ENCODE results near the gene MLH1.

Gene MLH1

DNA sequence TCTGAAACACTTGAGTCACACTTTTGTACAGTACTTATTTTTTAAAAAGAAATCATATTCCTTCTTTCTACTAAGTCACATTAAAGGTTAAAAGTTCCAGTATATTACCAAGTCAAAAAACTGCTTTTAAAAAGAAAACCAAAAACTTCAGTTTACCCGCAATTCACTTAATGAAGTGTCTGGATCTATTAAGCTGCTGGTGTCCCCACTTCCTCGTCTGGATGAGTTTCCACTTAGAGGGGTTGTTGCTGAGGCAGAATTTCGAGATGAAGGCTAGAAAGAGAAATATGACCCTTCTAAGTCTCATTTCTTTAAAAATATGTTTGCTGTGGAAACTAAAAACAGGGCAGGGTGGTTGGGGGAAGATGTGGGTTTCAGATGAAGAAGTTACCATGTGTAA is 101.3 kb downstream of the MLH1 start:
- no peak for DNase-seq (ENCODE audit: low spot score)

DNA sequence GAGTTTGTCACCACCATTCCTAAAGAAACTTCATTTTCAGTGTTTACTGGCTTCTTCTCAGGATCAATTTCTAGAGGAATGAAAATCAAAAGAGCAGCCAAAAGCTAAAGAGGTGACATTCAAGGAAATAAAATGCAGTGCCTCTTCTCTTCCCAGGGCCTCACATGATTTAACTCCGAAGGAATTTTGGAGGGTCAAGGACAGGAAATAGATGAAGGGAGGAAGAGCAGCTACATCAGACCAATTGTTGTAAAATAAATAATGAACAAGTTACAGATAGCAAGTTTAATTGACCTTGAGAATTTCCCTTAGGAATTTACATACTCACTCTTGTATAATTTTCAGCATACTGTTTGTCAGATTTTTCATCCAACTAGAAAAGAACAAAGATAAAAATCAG is 103.0 kb downstream of the MLH1 start:
- DNase-seq (ENCODE audit: low spot score), result no peak

DNA sequence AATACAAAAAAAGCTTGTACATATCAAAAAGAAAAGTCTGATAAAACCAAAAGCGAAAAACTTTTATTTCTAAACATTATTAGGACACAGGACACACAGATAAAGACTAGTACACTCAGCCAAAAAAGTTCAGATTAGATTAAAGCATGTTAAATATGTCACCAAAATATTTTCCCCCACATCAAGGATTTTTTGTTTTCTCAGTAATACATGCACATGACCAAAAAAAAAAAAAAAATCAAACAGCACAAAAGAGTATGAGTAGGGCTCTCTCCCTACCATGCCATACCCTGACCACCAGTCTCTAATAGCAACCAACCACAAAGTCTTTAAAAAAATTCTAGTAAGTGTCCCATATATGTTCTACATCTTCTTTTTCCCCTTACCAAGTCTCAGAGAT is 103.7 kb downstream of the MLH1 start:
- no peak for DNase-seq (ENCODE audit: low spot score)

DNA sequence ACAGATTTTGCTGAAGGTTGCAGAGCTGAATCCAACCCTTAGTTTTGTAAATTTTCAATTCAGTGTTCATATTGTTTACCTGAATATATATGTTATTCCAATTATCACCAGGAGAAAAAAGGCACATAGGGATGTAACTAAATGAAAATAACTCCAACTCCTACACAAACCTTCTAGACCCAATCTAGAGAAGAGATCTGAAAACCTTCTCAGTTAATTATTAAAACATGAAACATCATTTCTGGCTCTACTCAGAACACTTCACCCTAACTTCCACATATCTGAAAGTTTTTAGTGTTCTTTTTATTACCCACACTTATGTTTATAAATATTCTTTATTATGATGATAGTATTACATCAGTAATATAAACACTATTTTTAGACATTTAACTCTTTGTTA is 104.5 kb downstream of the MLH1 start:
- no peak for DNase-seq (ENCODE audit: low spot score)

DNA sequence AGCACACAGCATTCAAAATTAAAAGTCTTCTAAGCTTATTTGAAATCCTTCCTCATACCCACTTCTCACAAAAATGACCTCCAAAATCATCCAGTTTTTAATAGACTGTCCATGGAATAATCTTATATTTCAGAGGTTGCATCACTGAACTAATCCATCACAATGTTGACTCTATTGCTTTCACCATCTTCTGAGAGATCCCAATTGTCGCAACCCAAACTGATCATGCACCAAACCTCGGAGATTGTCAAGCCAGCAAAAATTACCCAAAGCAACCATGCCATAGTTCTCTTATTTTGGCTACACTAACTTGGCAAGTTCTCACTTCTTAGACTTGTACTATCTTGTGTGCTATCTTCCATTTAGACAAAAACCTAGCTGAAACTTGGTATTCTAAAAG is 105.6 kb downstream of the MLH1 start:
- DNase-seq (ENCODE audit: low spot score), result no peak

DNA sequence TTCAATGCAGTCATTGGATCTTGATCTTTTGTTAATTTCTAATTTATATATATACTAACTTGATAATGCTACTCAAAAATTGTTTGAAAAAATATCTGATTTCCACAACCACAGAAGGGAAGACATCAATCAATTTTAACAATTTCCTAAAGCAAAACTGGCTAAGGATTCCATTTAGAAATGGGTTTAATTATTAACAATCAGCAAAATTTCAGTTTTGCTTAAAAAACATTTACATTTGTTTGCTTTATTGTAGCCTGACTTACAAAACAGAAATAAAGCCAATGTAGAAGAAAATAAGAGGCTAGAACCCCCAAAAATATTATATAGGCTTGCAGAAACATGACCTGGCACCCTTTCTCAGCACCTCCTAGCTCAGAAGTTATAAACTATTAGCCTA is 106.2 kb downstream of the MLH1 start:
- no peak for DNase-seq (ENCODE audit: low spot score)

DNA sequence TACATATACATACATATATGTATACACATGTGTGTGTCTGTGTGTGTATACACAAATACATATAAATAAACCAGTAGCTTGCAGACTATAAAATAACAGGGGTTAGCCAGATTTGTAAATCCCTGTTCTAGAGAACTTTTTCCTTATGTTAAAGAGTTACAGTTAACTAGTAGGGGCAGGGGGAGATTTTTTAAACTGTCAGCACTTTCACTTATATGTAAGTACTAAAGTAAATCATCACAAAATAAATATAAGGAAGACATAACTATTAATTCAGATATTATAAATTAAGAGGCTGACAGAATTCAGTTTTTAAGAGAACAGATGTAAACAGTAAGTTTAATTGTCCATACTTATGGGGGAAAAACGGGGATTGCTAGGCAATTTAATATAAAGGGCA is 107.1 kb downstream of the MLH1 start:
- no peak for DNase-seq (ENCODE audit: low spot score)
